ENCODE measurements around the gene SLC25A33.

DNA sequence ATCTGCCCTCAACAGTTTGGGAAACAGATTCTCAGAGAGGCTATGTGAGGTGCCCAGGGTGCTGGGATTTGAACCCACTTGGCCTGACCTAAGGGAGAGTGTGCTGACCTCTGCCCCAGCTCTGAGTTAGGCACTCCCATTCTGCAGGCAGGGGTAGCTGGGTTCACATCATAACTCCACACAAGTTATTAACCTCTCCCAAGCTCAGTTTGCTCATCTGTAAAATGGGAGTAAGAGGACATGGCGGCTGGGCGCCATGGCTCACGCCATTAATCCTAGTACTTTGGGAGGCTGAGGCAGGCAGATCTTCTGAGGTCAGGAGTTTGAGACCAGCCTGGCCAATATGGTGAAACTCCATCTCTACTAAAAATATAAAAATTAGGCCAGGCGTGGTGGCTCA lies 8.9 kb upstream of the SLC25A33 start:
- TF ChIP-seq, protein P1, sequence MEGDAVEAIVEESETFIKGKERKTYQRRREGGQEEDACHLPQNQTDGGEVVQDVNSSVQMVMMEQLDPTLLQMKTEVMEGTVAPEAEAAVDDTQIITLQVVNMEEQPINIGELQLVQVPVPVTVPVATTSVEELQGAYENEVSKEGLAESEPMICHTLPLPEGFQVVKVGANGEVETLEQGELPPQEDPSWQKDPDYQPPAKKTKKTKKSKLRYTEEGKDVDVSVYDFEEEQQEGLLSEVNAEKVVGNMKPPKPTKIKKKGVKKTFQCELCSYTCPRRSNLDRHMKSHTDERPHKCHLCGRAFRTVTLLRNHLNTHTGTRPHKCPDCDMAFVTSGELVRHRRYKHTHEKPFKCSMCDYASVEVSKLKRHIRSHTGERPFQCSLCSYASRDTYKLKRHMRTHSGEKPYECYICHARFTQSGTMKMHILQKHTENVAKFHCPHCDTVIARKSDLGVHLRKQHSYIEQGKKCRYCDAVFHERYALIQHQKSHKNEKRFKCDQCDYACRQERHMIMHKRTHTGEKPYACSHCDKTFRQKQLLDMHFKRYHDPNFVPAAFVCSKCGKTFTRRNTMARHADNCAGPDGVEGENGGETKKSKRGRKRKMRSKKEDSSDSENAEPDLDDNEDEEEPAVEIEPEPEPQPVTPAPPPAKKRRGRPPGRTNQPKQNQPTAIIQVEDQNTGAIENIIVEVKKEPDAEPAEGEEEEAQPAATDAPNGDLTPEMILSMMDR (IDR thresholded peaks at IDR 0.05) = no peak
- TF ChIP-seq EZH2 (IDR thresholded peaks at IDR 0.05; ENCODE audit: borderline replicate concordance, insufficient read depth, low read depth, low read length, poor library complexity, severe bottlenecking) = no peak

Measured in B cell (primary cell).